ENCODE results near the gene ARID3B.

The ARID3B gene

GRCh38 chr15:74646480-74646879 is 105.5 kb downstream of the ARID3B start:
- no peak for DNase-seq

Measured in NCI-H1694 treated with DMSO at 0.1 percent for 48 hours (cell line).